ENCODE data around the gene PIKFYVE.
"Not testable (repeated sequence)": the region's sequence is repeated elsewhere in the genome, so short reads cannot be mapped to it uniquely, and the experiment has no call there.

Gene PIKFYVE

DNA sequence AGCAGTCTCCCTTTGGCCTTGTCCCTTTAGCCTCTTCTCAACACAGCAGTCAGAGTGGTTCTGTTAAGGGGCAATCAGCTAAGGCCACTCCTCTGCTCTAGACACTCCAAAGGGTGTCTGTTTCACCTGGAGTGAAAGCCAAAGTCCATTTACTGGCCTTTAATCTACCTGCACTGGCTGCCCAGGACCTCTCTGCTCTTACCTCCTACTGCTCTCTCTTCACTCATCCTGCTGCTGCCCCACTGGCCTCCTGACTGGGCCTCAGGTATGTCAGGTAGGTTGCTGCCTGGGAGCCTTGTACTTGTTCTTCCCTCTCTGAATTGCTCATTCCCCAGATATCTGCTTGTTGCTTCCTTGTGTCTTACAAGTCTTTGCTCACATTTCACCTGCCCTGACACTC, 68.2 kb downstream of the PIKFYVE start:
- in situ Hi-C loops (cut with HindIII; ENCODE audit: low sequenced_read_pairs) = no loop called here
- TF ChIP-seq, protein P1, sequence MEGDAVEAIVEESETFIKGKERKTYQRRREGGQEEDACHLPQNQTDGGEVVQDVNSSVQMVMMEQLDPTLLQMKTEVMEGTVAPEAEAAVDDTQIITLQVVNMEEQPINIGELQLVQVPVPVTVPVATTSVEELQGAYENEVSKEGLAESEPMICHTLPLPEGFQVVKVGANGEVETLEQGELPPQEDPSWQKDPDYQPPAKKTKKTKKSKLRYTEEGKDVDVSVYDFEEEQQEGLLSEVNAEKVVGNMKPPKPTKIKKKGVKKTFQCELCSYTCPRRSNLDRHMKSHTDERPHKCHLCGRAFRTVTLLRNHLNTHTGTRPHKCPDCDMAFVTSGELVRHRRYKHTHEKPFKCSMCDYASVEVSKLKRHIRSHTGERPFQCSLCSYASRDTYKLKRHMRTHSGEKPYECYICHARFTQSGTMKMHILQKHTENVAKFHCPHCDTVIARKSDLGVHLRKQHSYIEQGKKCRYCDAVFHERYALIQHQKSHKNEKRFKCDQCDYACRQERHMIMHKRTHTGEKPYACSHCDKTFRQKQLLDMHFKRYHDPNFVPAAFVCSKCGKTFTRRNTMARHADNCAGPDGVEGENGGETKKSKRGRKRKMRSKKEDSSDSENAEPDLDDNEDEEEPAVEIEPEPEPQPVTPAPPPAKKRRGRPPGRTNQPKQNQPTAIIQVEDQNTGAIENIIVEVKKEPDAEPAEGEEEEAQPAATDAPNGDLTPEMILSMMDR (IDR thresholded peaks at IDR 0.05; ENCODE audit: low read depth, low read length) = no peak
- H3K4me3 ChIP-seq (ENCODE audit: low read depth, low read length) = no peak overlapping the region
- DNase-seq (ENCODE audit: low read depth, low spot score) = no peak

DNA sequence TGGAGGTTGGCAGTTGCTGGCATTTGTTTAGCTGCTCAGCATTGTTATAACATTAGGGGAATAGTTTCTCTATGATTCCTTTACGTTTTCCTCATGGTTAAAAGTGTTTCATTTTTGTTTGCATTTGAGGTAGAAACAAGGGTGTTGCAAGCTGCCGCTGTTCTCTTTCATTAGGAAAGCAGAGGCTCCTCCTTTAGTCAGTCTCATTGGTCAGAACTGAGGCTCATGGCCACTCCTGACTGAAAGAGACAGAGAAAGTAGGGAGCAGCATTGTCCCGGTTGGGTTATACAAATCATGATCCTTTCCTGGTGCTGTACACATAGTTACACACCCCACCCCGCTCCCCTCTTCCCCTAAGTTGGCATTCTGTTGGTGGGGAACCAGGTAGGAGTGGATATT, 80.7 kb downstream of the PIKFYVE start:
- TF ChIP-seq, protein P1 (IDR thresholded peaks at IDR 0.05; ENCODE audit: low read depth, low read length) = no peak
- DNase-seq (ENCODE audit: low read depth, low spot score) = no peak
- in situ Hi-C loops (cut with HindIII; ENCODE audit: low sequenced_read_pairs) = no loop called here
- no peak overlapping the region for H3K4me3 ChIP-seq (ENCODE audit: low read depth, low read length)

DNA sequence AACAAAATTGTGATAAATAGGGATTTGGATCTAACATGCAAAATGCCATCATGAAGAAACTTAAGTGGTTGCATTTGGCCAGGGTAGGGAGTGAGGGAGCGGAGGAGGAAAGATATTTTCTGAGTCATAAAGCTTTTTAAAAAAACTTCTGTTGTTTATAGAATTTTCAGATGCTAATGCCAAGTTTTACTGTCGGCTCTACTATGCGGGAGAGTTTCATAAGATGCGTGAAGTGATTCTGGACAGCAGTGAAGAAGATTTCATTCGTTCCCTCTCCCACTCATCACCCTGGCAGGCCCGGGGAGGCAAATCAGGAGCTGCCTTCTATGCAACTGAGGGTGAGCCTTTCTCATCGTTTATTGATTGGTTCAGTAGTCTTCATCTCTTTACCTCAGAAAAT, 84.6 kb downstream of the PIKFYVE start:
- in situ Hi-C loops (cut with HindIII; ENCODE audit: low sequenced_read_pairs) = no loop called here
- DNase-seq (ENCODE audit: low read depth, low spot score) = peak; percentile 22
- no peak overlapping the region for H3K4me3 ChIP-seq (ENCODE audit: low read depth, low read length)
- TF ChIP-seq, protein P1 (IDR thresholded peaks at IDR 0.05; ENCODE audit: low read depth, low read length) = no peak

DNA sequence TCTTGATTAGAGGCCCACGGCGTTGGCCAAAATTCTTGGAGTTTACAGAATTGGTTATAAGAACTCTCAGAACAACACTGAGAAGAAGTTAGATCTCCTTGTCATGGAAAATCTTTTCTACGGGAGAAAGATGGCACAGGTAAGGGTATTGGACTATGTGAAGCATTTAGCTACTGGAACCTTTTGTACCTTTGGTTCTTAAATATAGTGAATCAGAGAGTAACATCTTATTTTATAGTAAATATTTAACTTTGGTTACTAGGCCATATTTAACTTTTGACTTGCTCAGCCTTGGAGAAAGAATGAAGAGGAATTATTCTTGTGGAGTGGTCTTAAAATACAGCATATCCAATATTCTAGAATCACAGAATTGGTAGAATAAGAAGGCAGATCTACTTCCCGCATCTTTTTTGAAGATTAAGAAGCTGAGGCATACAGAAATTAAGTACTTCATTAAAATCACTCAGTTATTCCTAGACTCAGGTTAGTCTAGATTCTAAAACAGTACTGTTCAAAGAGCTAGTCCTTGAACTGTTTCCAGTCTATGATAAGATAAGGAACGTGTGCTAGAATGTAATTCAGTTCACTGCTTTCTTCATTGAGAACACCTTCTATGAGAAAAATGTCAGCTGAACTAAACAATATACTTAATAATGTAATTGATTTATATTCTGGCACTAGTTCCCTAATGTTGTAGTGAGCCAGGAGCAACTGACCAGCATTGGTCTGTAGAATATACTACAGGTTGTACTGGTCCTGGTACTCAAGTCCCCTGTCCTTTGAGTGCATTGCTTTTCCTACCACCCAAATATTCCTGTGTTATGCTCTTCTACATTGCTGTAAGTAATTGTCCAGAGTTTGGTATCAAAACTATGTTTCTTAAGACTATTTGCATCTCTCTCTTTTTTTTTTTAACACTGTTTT, 86.9 kb downstream of the PIKFYVE start:
- in situ Hi-C loops (cut with HindIII; ENCODE audit: low sequenced_read_pairs) = no loop called here
- DNase-seq (ENCODE audit: low read depth, low spot score) = no peak
- TF ChIP-seq, protein P1 (IDR thresholded peaks at IDR 0.05; ENCODE audit: low read depth, low read length) = no peak
- no peak overlapping the region for H3K4me3 ChIP-seq (ENCODE audit: low read depth, low read length)

DNA sequence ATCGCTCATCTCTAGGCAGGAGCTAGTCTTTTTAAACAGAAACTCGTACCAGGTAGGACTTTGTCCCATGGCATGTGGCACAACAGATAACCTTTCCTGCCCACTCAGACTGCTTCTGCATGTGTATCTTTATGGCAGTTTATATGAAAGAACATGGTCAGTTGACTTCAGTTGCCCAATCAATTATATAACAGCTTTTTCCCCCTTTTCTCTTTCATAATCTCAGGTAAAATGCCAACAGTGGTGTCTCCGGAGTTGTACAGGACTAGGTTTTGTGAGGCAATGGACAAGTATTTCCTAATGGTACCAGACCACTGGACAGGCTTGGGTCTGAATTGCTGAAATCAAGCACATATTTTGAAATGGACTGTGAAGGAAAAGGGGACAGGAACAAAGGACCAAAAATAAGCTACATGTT, 88.9 kb downstream of the PIKFYVE start:
- DNase-seq (ENCODE audit: low read depth, low spot score) = no peak
- in situ Hi-C loops (cut with HindIII; ENCODE audit: low sequenced_read_pairs) = no loop called here
- TF ChIP-seq, protein P1 (IDR thresholded peaks at IDR 0.05; ENCODE audit: low read depth, low read length) = no peak
- no peak overlapping the region for H3K4me3 ChIP-seq (ENCODE audit: low read depth, low read length)

DNA sequence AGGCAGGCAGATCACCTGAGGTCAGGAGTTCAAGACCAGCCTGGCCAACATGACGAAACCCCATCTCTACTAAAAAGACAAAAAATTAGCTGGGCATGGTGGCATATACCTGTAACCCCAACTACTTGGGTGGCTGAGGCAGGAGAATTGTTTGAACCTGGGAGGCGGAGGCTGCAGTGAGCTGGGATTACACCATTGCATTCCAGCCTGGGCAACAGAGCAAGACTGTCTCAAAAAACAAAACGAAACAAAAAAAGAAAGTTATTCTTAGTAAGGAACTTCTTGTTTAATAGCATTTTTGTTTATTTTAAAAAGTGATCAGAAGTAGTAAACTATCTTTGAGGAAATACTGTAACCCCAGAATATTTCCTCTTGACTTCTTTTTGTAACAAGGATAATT, 90.4 kb downstream of the PIKFYVE start:
- H3K4me3 ChIP-seq (ENCODE audit: low read depth, low read length); in situ Hi-C loops (cut with HindIII; ENCODE audit: low sequenced_read_pairs); DNase-seq (ENCODE audit: low read depth, low spot score): not testable (repeated sequence)

DNA sequence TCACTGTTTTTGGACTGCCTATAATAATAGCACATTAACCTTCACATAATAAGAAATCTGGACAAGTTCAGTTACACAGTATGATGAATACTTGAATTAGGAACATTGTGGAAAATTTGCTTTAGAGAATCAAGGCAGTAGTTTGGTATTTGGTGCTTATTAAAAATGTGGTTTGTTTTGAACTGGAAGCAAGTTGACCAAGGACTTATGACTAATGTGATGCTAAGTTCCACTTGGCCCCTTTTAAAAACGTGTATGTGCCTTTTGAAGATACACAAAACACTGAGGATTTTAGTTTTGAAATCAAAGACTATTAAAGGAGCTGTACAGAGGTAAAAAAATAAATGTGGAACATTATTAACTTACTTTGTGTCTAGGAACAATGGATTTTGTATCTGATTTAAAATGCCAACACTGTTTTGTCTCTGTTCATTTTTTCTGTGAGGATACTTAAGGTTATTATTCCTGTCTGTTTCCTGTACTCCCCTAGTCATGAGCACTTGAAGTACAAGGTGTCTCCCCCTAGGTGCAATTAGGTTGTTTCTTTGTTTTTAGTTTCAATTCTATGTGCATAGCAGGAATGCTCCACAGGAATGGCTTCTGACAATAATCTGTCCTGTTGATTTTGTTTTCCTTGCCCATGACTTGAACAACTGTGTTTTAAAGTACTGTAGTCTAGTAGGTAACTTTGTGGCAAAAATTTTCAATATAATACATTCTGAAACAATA, 91.0 kb downstream of the PIKFYVE start:
- in situ Hi-C loops (cut with HindIII; ENCODE audit: low sequenced_read_pairs) = no loop called here
- H3K4me3 ChIP-seq (ENCODE audit: low read depth, low read length) = no peak overlapping the region
- TF ChIP-seq, protein P1 (IDR thresholded peaks at IDR 0.05; ENCODE audit: low read depth, low read length) = no peak
- no peak for DNase-seq (ENCODE audit: low read depth, low spot score)
